Neural progenitor cell (in vitro differentiated cells): ENCODE measurements around the gene SNX8. TPM values are rescaled to one million over a fixed set of nuclear protein-coding genes. Genes with fewer than 3 reads are reported as not detected.

Source experiments
- DNase-seq: peaks from one replicate; pipeline ENCODE4 v3.0.0-alpha.2; 2016; ENCODE audit warnings: low spot score
- H2AFZ ChIP-seq: fragments of 200-600 bp; sonication (generic); replicated peaks from 2 replicates; pipeline ENCODE4 v1.6.1; 2016; ENCODE audit warnings: antibody characterized with exemption
- H3F3A ChIP-seq: fragments of 200-600 bp; sonication (generic); 2 replicates; pipeline ENCODE4 v1.6.1; 2016; ENCODE audit warnings: antibody characterized with exemption, low read depth
- H3K27ac ChIP-seq: fragments of 200-600 bp; sonication (generic); 2 replicates; pipeline ENCODE4 v1.5.1; 2016; ENCODE audit warnings: mild to moderate bottlenecking
- H3K27me3 ChIP-seq: fragments of 200-600 bp; sonication (generic); 2 replicates; pipeline ENCODE4 v1.6.1; 2016; ENCODE audit warnings: mild to moderate bottlenecking, moderate library complexity
- H3K36me3 ChIP-seq: fragments of 200-600 bp; sonication (generic); 2 replicates; pipeline ENCODE4 v1.5.1; 2016
- H3K4me1 ChIP-seq: fragments of 200-600 bp; sonication (generic); 2 replicates; pipeline ENCODE4 v1.6.1; 2016; ENCODE audit warnings: mixed run types
- H3K4me2 ChIP-seq: fragments of 200-600 bp; sonication (generic); 2 replicates; pipeline ENCODE4 v1.6.1; 2016
- H3K4me3 ChIP-seq: fragments of 200-600 bp; sonication (generic); 2 replicates; pipeline ENCODE4 v1.5.1; 2016
- H3K79me2 ChIP-seq: fragments of 200-600 bp; sonication (generic); 2 replicates; pipeline ENCODE4 v1.6.1; 2016; ENCODE audit warnings: low read depth
- H3K9ac ChIP-seq: fragments of 200-600 bp; sonication (generic); 2 replicates; pipeline ENCODE4 v1.6.1; 2016
- H3K9me3 ChIP-seq: fragments of 200-600 bp; sonication (generic); 2 replicates; pipeline ENCODE4 v1.5.1; 2016; ENCODE audit warnings: low read depth
- H4K20me1 ChIP-seq: fragments of 200-600 bp; sonication (generic); 2 replicates; pipeline ENCODE4 v1.6.1; 2016; ENCODE audit warnings: low read depth
- H3K27ac Mint-ChIP-seq: 3 replicates; pipeline ENCODE4 v1.8.0; 2021; ENCODE audit warnings: mixed read lengths
- H3K27me3 Mint-ChIP-seq: 2 replicates; pipeline ENCODE4 v1.8.0; 2022; ENCODE audit warnings: low read depth, mild to moderate bottlenecking, inconsistent platforms, moderate library complexity, mixed read lengths; ENCODE audit not compliant: insufficient read depth
- H3K36me3 Mint-ChIP-seq: 3 replicates; pipeline ENCODE4 v1.8.0; 2021; ENCODE audit warnings: mixed read lengths
- H3K4me1 Mint-ChIP-seq: 3 replicates; pipeline ENCODE4 v1.8.0; 2021; ENCODE audit warnings: mixed read lengths
- H3K4me3 Mint-ChIP-seq: 3 replicates; pipeline ENCODE4 v1.8.0; 2021; ENCODE audit warnings: mild to moderate bottlenecking, moderate library complexity, mixed read lengths
- H3K9me3 Mint-ChIP-seq: 3 replicates; pipeline ENCODE4 v1.8.0; 2020; ENCODE audit warnings: mixed read lengths
- CTCF ChIP-seq: fragments of 200-600 bp; sonication (generic); IDR thresholded peaks from 2 replicates; pipeline ENCODE4 v1.5.1; 2017; ENCODE audit warnings: antibody characterized with exemption, mild to moderate bottlenecking
- EZH2 ChIP-seq: fragments of 200-600 bp; sonication (generic); IDR thresholded peaks from 2 replicates; pipeline ENCODE4 v1.6.1; 2017; ENCODE audit warnings: antibody characterized with exemption, mild to moderate bottlenecking, moderate library complexity
- EZH2phosphoT487 ChIP-seq: fragments of 200-600 bp; sonication (generic); IDR thresholded peaks from 2 replicates; pipeline ENCODE4 v1.6.1; 2017; ENCODE audit warnings: antibody characterized with exemption
- total RNA-seq: library from RNA; depleted of rRNA; stranded (reverse); fragments of >200 nt; gene quantifications from 2 replicates; pipeline ENCODE4 v1.2.3, GENCODE V29; 2015; ENCODE audit warnings: low replicate concordance

SNX8 gene
- total RNA-seq, 1 donor from 2014 or later: 3.6 TPM

DNA sequence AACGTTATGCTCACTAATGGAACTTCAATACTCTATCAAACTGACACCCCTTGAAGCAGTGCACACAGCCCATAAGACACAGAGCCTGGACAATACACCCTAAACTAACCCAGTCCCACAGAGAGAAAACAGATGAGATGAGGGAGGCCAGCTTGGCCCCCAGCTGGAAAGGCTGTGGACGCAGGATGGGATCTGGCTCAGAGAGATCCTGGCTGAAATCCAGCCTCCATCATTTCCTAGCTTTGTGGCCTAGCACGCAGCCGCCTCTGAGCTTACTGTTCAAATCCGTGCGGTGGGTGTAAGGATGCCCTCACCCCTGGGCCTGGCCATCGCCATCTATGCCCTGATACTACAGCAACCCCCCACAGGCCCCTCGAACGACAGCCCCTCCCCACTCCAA, 32.7 kb downstream of the SNX8 start:
- H3K36me3 Mint-ChIP-seq: no peaks in the 10 kb centered on the region
- Histone ChIP-seq H3K27me3 (no peaks in the 10 kb centered on the region), H2AFZ (no peak overlapping the region), H3K4me1 (peaks cover 6% of the 10 kb centered on the region), H3K9ac (no peak overlapping the region), H3K4me3 (no peak overlapping the region), H4K20me1 (peaks cover 13% of the 10 kb centered on the region), H3K79me2 (peaks cover 27% of the 10 kb centered on the region), H3F3A (no peaks in the 10 kb centered on the region), H3K27ac (no peak overlapping the region), H3K9me3 (no peaks in the 10 kb centered on the region), H3K36me3 (no peaks in the 10 kb centered on the region), H3K4me2 (no peak overlapping the region)
- peak overlapping the region; percentile 93 for H3K27ac Mint-ChIP-seq
- peaks cover 40% of the 10 kb centered on the region for H3K4me1 Mint-ChIP-seq
- H3K27me3 Mint-ChIP-seq: peaks cover 3% of the 10 kb centered on the region
- H3K9me3 Mint-ChIP-seq: no peaks in the 10 kb centered on the region
- H3K4me3 Mint-ChIP-seq: no peak overlapping the region
- TF ChIP-seq EZH2phosphoT487 (no peak), CTCF (no peak)
- DNase-seq: no peak

DNA sequence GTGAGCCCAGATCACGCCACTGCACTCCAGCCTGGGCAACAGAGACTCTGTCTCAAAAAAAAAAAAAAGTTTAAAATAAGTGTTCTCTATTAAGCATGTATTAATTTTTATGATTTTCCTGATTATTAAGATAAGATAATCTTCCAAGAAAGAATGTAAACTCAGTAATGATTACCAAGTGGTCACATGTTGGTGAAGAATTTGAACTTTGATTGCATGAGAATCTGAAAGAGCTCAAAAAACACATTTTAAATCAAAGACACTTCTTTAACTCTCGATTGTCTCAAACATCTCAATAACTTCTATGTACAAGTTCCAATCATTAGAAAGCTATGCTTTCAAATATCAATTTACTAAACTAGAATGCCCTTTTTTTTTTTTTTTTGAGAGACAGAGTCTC, 33.8 kb downstream of the SNX8 start:
- no peak overlapping the region for H3K4me3 Mint-ChIP-seq
- TF ChIP-seq CTCF: no peak
- no peak for TF ChIP-seq EZH2
- TF ChIP-seq EZH2phosphoT487: no peak
- H3K9me3 ChIP-seq: no peaks in the 10 kb centered on the region
- H3K4me1 Mint-ChIP-seq: peaks cover 40% of the 10 kb centered on the region
- no peaks in the 10 kb centered on the region for H3K36me3 ChIP-seq
- no peak overlapping the region for H3K27ac Mint-ChIP-seq
- no peak overlapping the region for H3K4me2 ChIP-seq
- no peaks in the 10 kb centered on the region for H3K36me3 Mint-ChIP-seq
- H4K20me1 ChIP-seq: peaks cover 13% of the 10 kb centered on the region
- H3K9me3 Mint-ChIP-seq: no peaks in the 10 kb centered on the region
- H3K27me3 Mint-ChIP-seq: peaks cover 3% of the 10 kb centered on the region
- no peaks in the 10 kb centered on the region for H3F3A ChIP-seq
- H3K4me1 ChIP-seq: peaks cover 6% of the 10 kb centered on the region
- no peak overlapping the region for H3K4me3 ChIP-seq
- DNase-seq: no peak
- no peak overlapping the region for H3K9ac ChIP-seq
- H2AFZ ChIP-seq: no peak overlapping the region
- H3K27me3 ChIP-seq: no peaks in the 10 kb centered on the region
- H3K27ac ChIP-seq: no peak overlapping the region
- H3K79me2 ChIP-seq: peaks cover 27% of the 10 kb centered on the region

DNA sequence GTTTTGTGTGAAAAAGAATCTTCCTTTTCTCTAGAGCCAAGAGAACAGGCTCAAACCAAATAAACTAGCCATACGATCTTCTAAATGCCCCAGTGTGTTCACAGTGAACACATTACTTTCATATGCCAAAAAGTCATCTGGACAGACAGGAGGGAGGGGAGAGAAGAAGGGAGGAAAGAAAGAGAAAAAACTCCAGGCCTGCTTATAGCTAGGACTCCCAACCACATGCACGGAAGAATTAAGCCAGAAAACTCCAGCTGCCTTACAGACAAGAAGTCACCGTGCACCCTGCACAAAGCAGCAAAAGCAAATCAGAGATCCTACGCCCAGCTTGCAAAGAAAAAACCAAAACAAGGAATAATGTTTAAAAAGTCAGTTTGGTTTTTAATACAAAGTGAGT, 34.3 kb downstream of the SNX8 start:
- no peak for DNase-seq
- H3K4me1 Mint-ChIP-seq: peaks cover 40% of the 10 kb centered on the region
- no peaks in the 10 kb centered on the region for H3K9me3 Mint-ChIP-seq
- no peak overlapping the region for H3K4me3 Mint-ChIP-seq
- Histone ChIP-seq H3K9ac (no peak overlapping the region), H3K27ac (no peak overlapping the region), H4K20me1 (peaks cover 13% of the 10 kb centered on the region), H3K36me3 (no peaks in the 10 kb centered on the region), H3K79me2 (peaks cover 27% of the 10 kb centered on the region), H3K4me3 (no peak overlapping the region), H3K4me2 (no peak overlapping the region), H3K27me3 (no peaks in the 10 kb centered on the region), H3K9me3 (no peaks in the 10 kb centered on the region), H3K4me1 (peaks cover 6% of the 10 kb centered on the region), H3F3A (no peaks in the 10 kb centered on the region), H2AFZ (no peak overlapping the region)
- H3K27me3 Mint-ChIP-seq: peaks cover 3% of the 10 kb centered on the region
- no peak for TF ChIP-seq EZH2
- no peak for TF ChIP-seq CTCF
- TF ChIP-seq EZH2phosphoT487: no peak
- H3K27ac Mint-ChIP-seq: no peak overlapping the region
- no peaks in the 10 kb centered on the region for H3K36me3 Mint-ChIP-seq
